ENCODE data around the gene ARHGEF7. TPM values are rescaled to one million over a fixed set of nuclear protein-coding genes. Genes with fewer than 3 reads are reported as not detected.

Gene ARHGEF7
- total RNA-seq, 1 donor from 2014 or later = 95.7 TPM

- TF ChIP-seq CTCF (IDR thresholded peaks at IDR 0.05) = no peak
- DNase-seq (no peak), ATAC-seq (ENCODE audit: low read depth) (no peak)
- ChIA-PET POLR2A (interaction anchor here (0.7 to 1.9 kb wide), 2 partner anchors 12 to 300 kb away, joined by 4 to 5 read pairs; partner anchors contain the start of gene ANKRD10), CTCF (interaction anchor here (1.0 to 6.6 kb wide), 9 partner anchors 10 to 147 kb away, joined by 3 to 112 read pairs (median 5); no protein-coding TSS in a partner anchor)
- no peak overlapping the region for H3K27ac Mint-ChIP-seq
- intact Hi-C loops (cut with micrococcal nuclease) = loop anchor here (1.0 to 2.0 kb wide), 5 partner anchors 13 to 300 kb away; partner anchors contain the start of genes ANKRD10 and ARHGEF7
- H3K4me3 Mint-ChIP-seq = no peak overlapping the region
- peaks cover 49% of the 10 kb centered on the region for H3K36me3 Mint-ChIP-seq (ENCODE audit: low read depth)
- H3K9me3 Mint-ChIP-seq = no peaks in the 10 kb centered on the region
- peaks cover 43% of the 10 kb centered on the region for H3K4me1 Mint-ChIP-seq
- no peaks in the 10 kb centered on the region for H3K27me3 Mint-ChIP-seq
Measured at GRCh38 chr13:111215081-111216047, 100.3 kb downstream of the ARHGEF7 start.

- DNase-seq = no peak
- H3K9me3 Mint-ChIP-seq = no peaks in the 10 kb centered on the region
- POLR2A ChIA-PET = interaction anchor here (0.7 to 1.9 kb wide), 2 partner anchors 13 to 301 kb away, joined by 4 to 5 read pairs; partner anchors contain the start of gene ANKRD10
Measured at GRCh38 chr13:111216166-111216960, 101.3 kb downstream of the ARHGEF7 start.

GRCh38 chr13:111217641-111218040, 102.5 kb downstream of the ARHGEF7 start:
- Mint-ChIP-seq H3K4me1 (peaks cover 34% of the 10 kb centered on the region), H3K27ac (no peak overlapping the region), H3K4me3 (no peak overlapping the region), H3K27me3 (no peaks in the 10 kb centered on the region), H3K36me3 (ENCODE audit: low read depth) (peaks cover 34% of the 10 kb centered on the region), H3K9me3 (no peaks in the 10 kb centered on the region)
- no peak for ATAC-seq (ENCODE audit: low read depth)
- intact Hi-C loops (cut with micrococcal nuclease) = loop anchor here (2.0 kb wide), 1 partner anchor 15 kb away; no protein-coding TSS in a partner anchor
- CTCF ChIA-PET = interaction anchor here (1.6 to 6.6 kb wide), 2 partner anchors 63 to 150 kb away, joined by 3 to 112 read pairs; no protein-coding TSS in a partner anchor
- DNase-seq = no peak
- POLR2A ChIA-PET = interaction anchor here (1.9 kb wide), 1 partner anchor 303 kb away, joined by 5 read pairs; the partner anchor contains the start of gene ANKRD10
- TF ChIP-seq CTCF (IDR thresholded peaks at IDR 0.05) = no peak

More at GRCh38 chr13:111216166-111216960, 101.3 kb downstream of the ARHGEF7 start:
- ATAC-seq (ENCODE audit: low read depth) = peak; percentile 60
- Mint-ChIP-seq H3K27ac (peak overlapping the region; percentile 59), H3K4me3 (no peak overlapping the region), H3K4me1 (peaks cover 38% of the 10 kb centered on the region), H3K27me3 (no peaks in the 10 kb centered on the region), H3K36me3 (ENCODE audit: low read depth) (peaks cover 44% of the 10 kb centered on the region)
- intact Hi-C loops (cut with micrococcal nuclease) = loop anchor here (1.0 to 2.0 kb wide), 4 partner anchors 14 to 301 kb away; partner anchors contain the start of gene ANKRD10
- CTCF ChIA-PET = interaction anchor here (0.8 to 6.6 kb wide), 10 partner anchors 9 to 148 kb away, joined by 3 to 112 read pairs (median 4); no protein-coding TSS in a partner anchor
- TF ChIP-seq CTCF (IDR thresholded peaks at IDR 0.05) = no peak

- ChIA-PET CTCF (interaction anchor here (1.6 to 6.6 kb wide), 2 partner anchors 65 to 151 kb away, joined by 3 to 112 read pairs; no protein-coding TSS in a partner anchor), POLR2A (no interaction called here)
- Mint-ChIP-seq H3K4me3 (no peak overlapping the region), H3K36me3 (ENCODE audit: low read depth) (peaks cover 33% of the 10 kb centered on the region), H3K9me3 (no peaks in the 10 kb centered on the region), H3K27me3 (no peaks in the 10 kb centered on the region), H3K27ac (no peak overlapping the region), H3K4me1 (peaks cover 21% of the 10 kb centered on the region)
- DNase-seq (no peak), ATAC-seq (ENCODE audit: low read depth) (no peak)
- intact Hi-C loops (cut with micrococcal nuclease) = no loop called here
- TF ChIP-seq CTCF (IDR thresholded peaks at IDR 0.05) = no peak
Measured at GRCh38 chr13:111219280-111219679, 104.2 kb downstream of the ARHGEF7 start.

Data from activated B cell treated with CpG ODN at 0.5 μM for 24 hours (primary cell).